ENCODE data around the gene CCNK. TPM values are rescaled to one million over a fixed set of nuclear protein-coding genes. Genes with fewer than 3 reads are reported as not detected.
A peak's percentile ranks its signal among the peaks of the same experiment; 100 is the strongest.

The CCNK gene
- total RNA-seq = 10 to 100 TPM; 40.5 to 40.9 TPM
- polyA plus RNA-seq = 10 to 100 TPM; 11.2 to 12.5 TPM
- long read RNA-seq, donor 1, partial matches to known transcripts = 1 of 15 reads
- long read RNA-seq, donor 1, other reads (novel, unspliced or antisense) = 14 of 15 reads
- long read RNA-seq, donor 2, partial matches to known transcripts = 0 of 4 reads
- long read RNA-seq, donor 2, other reads (novel, unspliced or antisense) = 4 of 4 reads

DNA sequence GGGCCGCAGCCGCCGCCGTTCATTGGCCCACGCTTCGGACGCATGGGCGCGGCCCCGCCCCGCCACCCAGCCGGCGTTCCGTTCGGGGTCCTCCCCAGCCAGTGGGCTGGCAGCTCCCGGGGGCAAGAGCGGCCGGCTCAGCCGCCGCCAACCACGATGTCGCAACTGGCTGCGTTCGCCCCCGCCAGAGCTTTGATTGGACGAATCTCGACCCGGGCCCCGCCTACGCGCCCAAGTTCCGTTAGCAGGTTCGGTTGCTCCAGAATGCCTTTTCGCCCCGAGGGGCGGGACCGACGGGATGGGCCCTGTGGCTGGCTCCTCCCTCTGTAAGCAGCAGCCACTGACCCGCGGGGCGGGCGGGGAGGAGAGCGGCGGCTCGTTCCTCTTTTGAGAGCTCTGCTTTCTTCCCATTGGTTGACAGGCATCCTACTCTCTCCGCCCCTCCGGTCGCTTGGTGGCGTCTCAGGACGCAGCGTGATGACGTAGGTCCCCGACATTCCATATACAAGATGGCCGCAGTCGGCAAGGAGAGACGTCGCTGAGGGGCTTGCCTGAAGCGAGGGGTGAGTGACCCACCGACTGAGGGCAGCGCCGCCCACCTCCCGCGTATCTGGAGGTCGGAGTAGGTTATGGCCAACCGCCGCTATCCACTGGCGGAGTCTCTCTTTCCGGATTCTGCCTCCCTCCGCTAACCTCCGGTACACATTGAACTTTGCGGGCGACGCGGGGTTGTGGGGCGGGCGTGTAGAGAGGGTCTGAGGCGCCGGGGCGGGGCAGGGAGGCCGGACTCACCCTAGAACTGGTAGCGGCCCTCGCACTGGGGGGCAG lies at the start of gene CCNK:
TSS of gene CCNK (plus strand) at position 493 of the 828 bp plus-strand sequence. CDS start 11,269 bp downstream, outside the sequence.
- Histone ChIP-seq H3K27me3 (ENCODE audit: control insufficient read depth in 1 of 2, insufficient read depth in 2 of 2, low read length in 1 of 2) (no peaks in the 10 kb centered on the region), H3K4me3 (ENCODE audit: low read length in 2 of 2) (peak within 1 kb of the TSS; percentile 89 to 92), H3K4me1 (ENCODE audit: control insufficient read depth in 1 of 2, insufficient read depth in 2 of 2, low read length in 2 of 2) (no peaks in the 10 kb centered on the region), H3K9me3 (ENCODE audit: control insufficient read depth, low read length) (no peaks in the 10 kb centered on the region), H3K27ac (ENCODE audit: low read depth in 1 of 2, low read length in 2 of 2) (peak within 1 kb of the TSS; percentile 88 to 91), H3K36me3 (ENCODE audit: control insufficient read depth in 1 of 2, insufficient read depth in 2 of 2, low read length in 1 of 2) (no peaks in the 10 kb centered on the region)
- 0% methylated on average over 63 to 82 of the region's 82 CpGs for WGBS, 2 donors
- DNase-seq (peak; percentile 100), ATAC-seq (ENCODE audit: low FRiP score) (peak; percentile 99)
- intact Hi-C loops (cut with DNase I) = loop anchor here in 1 of 2 donors (2.0 to 10.0 kb wide), 2 partner anchors 50 to 124 kb away; partner anchors contain the start of gene CCDC85C

DNA sequence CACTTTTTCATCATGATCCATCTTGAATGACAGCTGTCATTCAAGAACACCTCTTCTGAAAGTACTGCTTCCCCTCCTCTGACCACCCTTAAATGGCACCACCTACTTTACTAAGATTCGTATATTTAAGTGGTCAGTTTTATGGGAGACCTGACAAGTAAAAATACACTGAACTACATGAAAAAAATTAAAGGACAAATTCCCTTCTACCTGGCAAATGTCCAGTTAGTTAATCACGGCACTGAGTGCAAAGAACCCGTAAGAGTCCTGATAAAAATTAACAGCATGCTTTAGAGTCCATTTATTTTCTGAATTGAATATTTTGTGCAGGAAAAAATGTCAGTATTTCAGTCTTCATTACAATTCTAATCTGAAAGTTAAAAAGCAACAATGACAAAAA lies 49.2 kb upstream of the CCNK start:
- Histone ChIP-seq H3K4me3 (ENCODE audit: low read length in 2 of 2) (no peak overlapping the region), H3K9me3 (ENCODE audit: control insufficient read depth, low read length) (no peaks in the 10 kb centered on the region), H3K27ac (ENCODE audit: low read depth in 1 of 2, low read length in 2 of 2) (no peak overlapping the region), H3K4me1 (ENCODE audit: control insufficient read depth in 1 of 2, insufficient read depth in 2 of 2, low read length in 2 of 2) (no peaks in the 10 kb centered on the region), H3K36me3 (ENCODE audit: control insufficient read depth in 1 of 2, insufficient read depth in 2 of 2, low read length in 1 of 2) (no peaks in the 10 kb centered on the region), H3K27me3 (ENCODE audit: control insufficient read depth in 1 of 2, insufficient read depth in 2 of 2, low read length in 1 of 2) (no peaks in the 10 kb centered on the region)
- no peak for ATAC-seq (ENCODE audit: low FRiP score)
- 9 to 10% methylated on average over 3 of the region's 3 CpGs for WGBS, 2 donors
- intact Hi-C loops (cut with DNase I) = loop anchor here in 1 of 2 donors (2.0 kb wide), 1 partner anchor 49 kb away; the partner anchor contains the start of genes CCNK and SETD3
- no peak for DNase-seq

DNA sequence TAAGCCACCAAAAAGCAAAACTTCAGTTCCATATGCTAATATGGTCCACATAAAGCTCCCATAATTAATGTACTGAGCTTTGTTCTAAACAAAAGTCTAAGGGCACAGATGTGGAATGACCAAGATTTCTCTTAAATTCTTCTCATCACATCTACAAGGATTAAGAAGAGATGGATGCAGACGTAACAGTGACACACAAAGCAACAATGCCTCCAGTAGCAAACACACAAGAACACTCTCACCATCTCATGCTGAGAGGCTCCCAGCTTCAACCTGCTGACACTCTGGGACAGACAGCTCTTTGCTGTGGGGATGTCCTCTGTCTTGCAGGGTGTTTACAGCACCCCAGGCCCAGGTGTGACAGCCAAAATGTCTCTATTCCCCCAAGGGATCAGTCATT lies 48.7 kb upstream of the CCNK start:
- DNase-seq (no peak), ATAC-seq (ENCODE audit: low FRiP score) (no peak)
- Histone ChIP-seq H3K4me3 (ENCODE audit: low read length in 2 of 2) (no peak overlapping the region), H3K27ac (ENCODE audit: low read depth in 1 of 2, low read length in 2 of 2) (no peak overlapping the region), H3K27me3 (ENCODE audit: control insufficient read depth in 1 of 2, insufficient read depth in 2 of 2, low read length in 1 of 2) (no peaks in the 10 kb centered on the region), H3K9me3 (ENCODE audit: control insufficient read depth, low read length) (no peaks in the 10 kb centered on the region), H3K4me1 (ENCODE audit: control insufficient read depth in 1 of 2, insufficient read depth in 2 of 2, low read length in 2 of 2) (no peaks in the 10 kb centered on the region), H3K36me3 (ENCODE audit: control insufficient read depth in 1 of 2, insufficient read depth in 2 of 2, low read length in 1 of 2) (peaks cover 0 to 2% of the 10 kb centered on the region in 2 donors)
- 58 to 74% methylated on average over 1 of the region's 1 CpG for WGBS, 2 donors
- intact Hi-C loops (cut with DNase I) = no loop called here

DNA sequence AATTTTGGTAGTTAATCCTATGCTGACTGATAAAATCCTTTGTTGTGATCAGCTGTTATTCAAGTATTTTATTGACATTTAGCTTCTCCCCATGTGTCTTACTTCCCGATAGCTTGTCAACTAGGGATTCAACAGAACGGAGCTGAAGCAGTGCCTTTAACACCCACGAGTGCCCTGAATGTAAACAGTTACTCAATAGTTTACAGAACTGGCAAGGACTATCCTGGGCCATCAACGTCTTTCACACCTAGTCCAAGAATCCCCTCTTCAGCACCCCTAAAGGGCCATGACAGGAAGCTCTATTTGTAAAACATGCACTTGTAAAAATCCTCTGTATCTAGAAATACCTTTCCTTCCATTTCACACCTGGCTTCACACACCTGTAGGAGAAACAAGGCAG lies 45.9 kb upstream of the CCNK start:
- Histone ChIP-seq H3K36me3 (ENCODE audit: control insufficient read depth in 1 of 2, insufficient read depth in 2 of 2, low read length in 1 of 2) (peaks cover 4% of the 10 kb centered on the region in 2 donors), H3K27me3 (ENCODE audit: control insufficient read depth in 1 of 2, insufficient read depth in 2 of 2, low read length in 1 of 2) (no peaks in the 10 kb centered on the region), H3K4me3 (ENCODE audit: low read length in 2 of 2) (no peak overlapping the region), H3K9me3 (ENCODE audit: control insufficient read depth, low read length) (no peaks in the 10 kb centered on the region), H3K4me1 (ENCODE audit: control insufficient read depth in 1 of 2, insufficient read depth in 2 of 2, low read length in 2 of 2) (no peaks in the 10 kb centered on the region), H3K27ac (ENCODE audit: low read depth in 1 of 2, low read length in 2 of 2) (no peak overlapping the region)
- no peak for DNase-seq
- 74 to 77% methylated on average over 4 of the region's 4 CpGs for WGBS, 2 donors
- intact Hi-C loops (cut with DNase I) = no loop called here
- ATAC-seq (ENCODE audit: low FRiP score) = no peak

DNA sequence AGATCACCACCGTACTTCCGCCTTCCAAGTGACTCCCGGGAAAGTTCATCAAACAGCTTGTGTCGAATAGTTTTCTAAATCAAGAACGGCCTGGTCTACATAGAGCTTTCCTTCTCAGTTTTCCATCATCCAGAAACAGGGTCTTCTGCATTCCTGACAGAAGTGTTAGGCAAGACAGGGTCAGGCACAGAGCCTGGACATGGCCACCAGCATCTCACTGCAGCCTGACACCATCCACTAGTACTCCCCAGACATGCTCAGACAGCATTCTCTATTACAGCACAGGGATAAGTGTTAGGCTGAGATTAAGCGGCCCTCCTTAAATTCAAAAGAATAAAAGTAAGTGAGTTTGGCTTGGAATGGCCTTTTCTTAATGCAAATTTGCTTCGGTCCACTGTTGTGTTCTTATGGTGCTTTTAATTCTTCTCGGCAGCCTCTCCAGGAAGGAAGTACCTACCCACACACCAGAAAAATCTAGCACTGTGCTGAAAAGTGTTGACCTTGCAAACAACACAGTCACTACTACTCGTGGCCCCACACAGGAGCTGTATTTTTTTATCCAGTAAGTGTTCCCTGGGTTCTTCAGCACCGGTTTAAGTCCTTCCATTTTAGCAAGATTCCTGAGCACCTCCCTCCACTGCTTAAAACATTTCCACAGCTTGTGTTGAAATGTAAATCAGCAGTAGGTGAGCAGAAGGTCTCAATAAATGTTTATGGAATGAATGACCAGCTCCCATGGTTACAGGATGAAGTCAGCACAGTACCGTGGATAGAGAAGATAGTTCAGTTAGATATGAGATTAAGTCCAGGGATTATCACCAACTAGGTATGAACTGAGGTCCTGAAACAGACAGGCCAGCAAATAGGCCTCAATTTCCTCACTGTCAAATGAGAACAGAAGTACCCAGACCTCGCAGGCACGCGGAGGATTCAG lies 44.7 kb upstream of the CCNK start:
- H3K27me3 ChIP-seq (ENCODE audit: control insufficient read depth in 1 of 2, insufficient read depth in 2 of 2, low read length in 1 of 2) = no peaks in the 10 kb centered on the region
- H3K36me3 ChIP-seq (ENCODE audit: control insufficient read depth in 1 of 2, insufficient read depth in 2 of 2, low read length in 1 of 2) = peaks cover 4% of the 10 kb centered on the region in 2 donors
- ATAC-seq (ENCODE audit: low FRiP score) (no peak), DNase-seq (no peak)
- intact Hi-C loops (cut with DNase I) = no loop called here
- no peak overlapping the region for H3K4me3 ChIP-seq (ENCODE audit: low read length in 2 of 2)
- H3K9me3 ChIP-seq (ENCODE audit: control insufficient read depth, low read length) = no peaks in the 10 kb centered on the region
- H3K4me1 ChIP-seq (ENCODE audit: control insufficient read depth in 1 of 2, insufficient read depth in 2 of 2, low read length in 2 of 2) = no peaks in the 10 kb centered on the region
- 79 to 80% methylated on average over 14 of the region's 14 CpGs for WGBS, 2 donors
- H3K27ac ChIP-seq (ENCODE audit: low read depth in 1 of 2, low read length in 2 of 2) = no peak overlapping the region

DNA sequence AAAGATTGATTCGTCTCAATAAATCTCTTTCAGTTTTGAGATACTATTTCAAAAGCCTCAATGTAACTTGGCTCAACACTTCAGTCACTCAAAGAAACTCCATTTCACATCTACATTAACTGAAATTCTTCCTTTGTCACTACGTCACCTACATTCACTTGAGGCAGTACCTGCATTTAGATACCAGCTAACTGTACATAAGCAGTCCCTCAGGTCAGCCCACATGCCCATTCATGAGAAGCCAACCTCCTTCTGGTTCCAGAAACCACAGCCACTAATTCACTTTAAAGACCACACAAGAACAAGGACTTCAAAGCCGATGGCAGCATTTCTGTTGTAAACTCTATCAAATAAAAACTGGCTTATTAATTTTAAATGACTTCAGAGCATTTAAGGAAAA lies 43.5 kb upstream of the CCNK start:
- WGBS, 2 donors = 61 to 91% methylated on average over 3 of the region's 3 CpGs
- DNase-seq (no peak), ATAC-seq (ENCODE audit: low FRiP score) (no peak)
- Histone ChIP-seq H3K27me3 (ENCODE audit: control insufficient read depth in 1 of 2, insufficient read depth in 2 of 2, low read length in 1 of 2) (no peaks in the 10 kb centered on the region), H3K4me3 (ENCODE audit: low read length in 2 of 2) (no peak overlapping the region), H3K9me3 (ENCODE audit: control insufficient read depth, low read length) (no peaks in the 10 kb centered on the region), H3K36me3 (ENCODE audit: control insufficient read depth in 1 of 2, insufficient read depth in 2 of 2, low read length in 1 of 2) (peaks cover 4% of the 10 kb centered on the region in 2 donors), H3K4me1 (ENCODE audit: control insufficient read depth in 1 of 2, insufficient read depth in 2 of 2, low read length in 2 of 2) (no peaks in the 10 kb centered on the region), H3K27ac (ENCODE audit: low read depth in 1 of 2, low read length in 2 of 2) (no peak overlapping the region)
- intact Hi-C loops (cut with DNase I) = no loop called here

DNA sequence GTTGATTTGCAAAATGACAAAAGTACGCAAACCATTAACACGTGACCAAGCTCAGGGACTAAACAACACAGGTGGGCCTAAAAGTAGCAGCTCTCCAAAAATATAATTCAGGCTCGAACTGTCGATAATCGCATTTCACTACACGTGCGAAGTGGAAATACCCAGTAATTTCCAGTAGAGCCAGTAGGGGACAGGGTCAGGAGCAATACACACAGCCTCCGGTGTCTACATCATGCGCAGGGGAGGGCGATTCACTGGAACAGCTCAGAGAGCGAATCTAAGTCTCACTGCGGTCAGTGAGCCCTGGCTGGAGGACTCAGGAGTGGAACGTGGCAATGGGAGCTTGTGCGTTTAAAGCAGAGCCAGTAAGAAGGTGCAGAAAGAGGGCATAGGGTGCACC lies 40.9 kb upstream of the CCNK start:
- no peak for ATAC-seq (ENCODE audit: low FRiP score)
- H3K4me1 ChIP-seq (ENCODE audit: control insufficient read depth in 1 of 2, insufficient read depth in 2 of 2, low read length in 2 of 2) = no peaks in the 10 kb centered on the region
- no peak for DNase-seq
- intact Hi-C loops (cut with DNase I) = no loop called here
- H3K27ac ChIP-seq (ENCODE audit: low read depth in 1 of 2, low read length in 2 of 2) = no peak overlapping the region
- 87 to 93% methylated on average over 14 of the region's 14 CpGs for WGBS, 2 donors
- no peaks in the 10 kb centered on the region for H3K9me3 ChIP-seq (ENCODE audit: control insufficient read depth, low read length)
- no peaks in the 10 kb centered on the region for H3K27me3 ChIP-seq (ENCODE audit: control insufficient read depth in 1 of 2, insufficient read depth in 2 of 2, low read length in 1 of 2)
- no peak overlapping the region for H3K4me3 ChIP-seq (ENCODE audit: low read length in 2 of 2)
- peaks cover 4 to 6% of the 10 kb centered on the region in 2 donors for H3K36me3 ChIP-seq (ENCODE audit: control insufficient read depth in 1 of 2, insufficient read depth in 2 of 2, low read length in 1 of 2)

DNA sequence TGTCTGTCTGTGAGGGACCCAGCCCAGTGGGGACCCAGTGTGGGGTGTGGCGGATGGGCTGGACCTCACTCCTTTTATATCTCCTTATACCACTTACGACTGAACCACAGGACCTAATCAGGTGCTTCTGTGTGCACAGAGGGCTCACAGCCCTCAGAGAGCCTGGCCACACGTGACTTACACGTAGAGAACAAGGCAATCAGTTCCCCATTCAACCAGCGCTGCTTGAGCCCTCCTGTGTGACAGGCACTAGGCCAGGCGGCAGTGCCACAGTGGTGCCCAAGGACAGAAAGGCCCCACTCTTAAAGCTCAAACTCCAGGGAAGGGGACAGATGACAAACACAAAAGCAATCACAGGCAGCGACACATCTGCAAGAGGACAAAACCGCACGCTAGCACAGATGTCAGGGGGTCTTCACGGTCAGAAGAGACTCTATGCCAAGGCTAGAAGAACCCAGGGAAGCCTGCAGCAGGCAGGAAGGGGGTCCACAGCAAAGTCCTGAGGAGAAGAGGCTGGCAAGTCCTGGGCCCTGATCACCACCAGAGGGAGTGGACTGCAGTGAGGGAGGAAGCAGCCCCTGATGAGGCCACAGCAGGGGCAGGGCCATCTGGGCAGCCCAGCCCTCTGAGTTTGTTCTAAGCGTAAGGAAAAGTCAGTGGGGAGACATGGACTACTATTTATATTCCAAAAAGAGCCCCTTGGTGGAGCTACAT lies 39.9 kb upstream of the CCNK start:
- ATAC-seq (ENCODE audit: low FRiP score) (no peak), DNase-seq (no peak)
- intact Hi-C loops (cut with DNase I) = no loop called here
- Histone ChIP-seq H3K27me3 (ENCODE audit: control insufficient read depth in 1 of 2, insufficient read depth in 2 of 2, low read length in 1 of 2) (no peaks in the 10 kb centered on the region), H3K4me3 (ENCODE audit: low read length in 2 of 2) (no peak overlapping the region), H3K36me3 (ENCODE audit: control insufficient read depth in 1 of 2, insufficient read depth in 2 of 2, low read length in 1 of 2) (peaks cover 4 to 6% of the 10 kb centered on the region in 2 donors), H3K9me3 (ENCODE audit: control insufficient read depth, low read length) (no peaks in the 10 kb centered on the region), H3K27ac (ENCODE audit: low read depth in 1 of 2, low read length in 2 of 2) (no peak overlapping the region), H3K4me1 (ENCODE audit: control insufficient read depth in 1 of 2, insufficient read depth in 2 of 2, low read length in 2 of 2) (no peaks in the 10 kb centered on the region)
- WGBS, 2 donors = 94 to 95% methylated on average over 11 of the region's 11 CpGs
